BE2C (cell line): ENCODE results near the gene NAPEPLD.

Experiments used
- DNase-seq: peaks from one replicate; pipeline ENCODE4 v3.0.0-alpha.2; 2020
- H3K27me3 ChIP-seq: fragments of 250-450 bp; sonication (Bioruptor Pico); 2 replicates; pipeline ENCODE4 v1.5.1; 2020; ENCODE audit warnings: mild to moderate bottlenecking
- H3K36me3 ChIP-seq: fragments of 250-450 bp; sonication (Bioruptor Pico); 2 replicates; pipeline ENCODE4 v1.5.1; 2020; ENCODE audit warnings: mild to moderate bottlenecking
- H3K4me1 ChIP-seq: fragments of 250-450 bp; sonication (Bioruptor Pico); 2 replicates; pipeline ENCODE4 v1.5.1; 2020
- H3K4me3 ChIP-seq: 2 replicates; pipeline ENCODE4 v1.5.1; 2011; ENCODE audit warnings: low read depth, low read length
- H3K9me3 ChIP-seq: fragments of 250-450 bp; sonication (Bioruptor Pico); 2 replicates; pipeline ENCODE4 v1.5.1; 2020
- TF ChIP-seq, protein P1 (sequence below): IDR thresholded peaks from 2 replicates; pipeline ENCODE4 v1.5.1; 2012; ENCODE audit warnings: mild to moderate bottlenecking, low read depth, low read length

NAPEPLD gene

DNA sequence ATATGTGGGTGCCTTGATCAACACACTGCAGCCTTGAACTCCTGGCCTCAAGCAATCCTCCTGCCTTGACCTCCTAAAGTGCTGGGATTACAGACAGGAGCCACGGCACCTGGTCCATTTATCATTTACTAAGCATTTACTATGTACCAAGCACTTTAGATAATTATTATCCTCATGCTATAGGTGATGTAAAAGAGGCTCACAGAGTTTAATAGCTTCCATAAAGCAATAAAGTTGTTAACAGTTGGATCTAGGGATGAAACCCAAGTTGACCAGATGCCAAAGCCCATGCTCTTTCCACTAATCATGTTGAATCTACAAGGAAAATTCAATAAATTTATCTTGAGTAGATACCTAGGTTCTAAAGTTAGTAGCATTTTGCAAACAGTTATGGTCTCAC lies 5.0 kb downstream of the NAPEPLD start:
- no peaks in the 10 kb centered on the region for H3K36me3 ChIP-seq
- H3K4me1 ChIP-seq: no peaks in the 10 kb centered on the region; the same call in 1 of the 2 replicates
- H3K9me3 ChIP-seq: no peaks in the 10 kb centered on the region
- H3K4me3 ChIP-seq: no peak overlapping the region
- H3K27me3 ChIP-seq: no peaks in the 10 kb centered on the region
- no peak for DNase-seq
- TF ChIP-seq, protein P1, sequence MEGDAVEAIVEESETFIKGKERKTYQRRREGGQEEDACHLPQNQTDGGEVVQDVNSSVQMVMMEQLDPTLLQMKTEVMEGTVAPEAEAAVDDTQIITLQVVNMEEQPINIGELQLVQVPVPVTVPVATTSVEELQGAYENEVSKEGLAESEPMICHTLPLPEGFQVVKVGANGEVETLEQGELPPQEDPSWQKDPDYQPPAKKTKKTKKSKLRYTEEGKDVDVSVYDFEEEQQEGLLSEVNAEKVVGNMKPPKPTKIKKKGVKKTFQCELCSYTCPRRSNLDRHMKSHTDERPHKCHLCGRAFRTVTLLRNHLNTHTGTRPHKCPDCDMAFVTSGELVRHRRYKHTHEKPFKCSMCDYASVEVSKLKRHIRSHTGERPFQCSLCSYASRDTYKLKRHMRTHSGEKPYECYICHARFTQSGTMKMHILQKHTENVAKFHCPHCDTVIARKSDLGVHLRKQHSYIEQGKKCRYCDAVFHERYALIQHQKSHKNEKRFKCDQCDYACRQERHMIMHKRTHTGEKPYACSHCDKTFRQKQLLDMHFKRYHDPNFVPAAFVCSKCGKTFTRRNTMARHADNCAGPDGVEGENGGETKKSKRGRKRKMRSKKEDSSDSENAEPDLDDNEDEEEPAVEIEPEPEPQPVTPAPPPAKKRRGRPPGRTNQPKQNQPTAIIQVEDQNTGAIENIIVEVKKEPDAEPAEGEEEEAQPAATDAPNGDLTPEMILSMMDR: no peak

DNA sequence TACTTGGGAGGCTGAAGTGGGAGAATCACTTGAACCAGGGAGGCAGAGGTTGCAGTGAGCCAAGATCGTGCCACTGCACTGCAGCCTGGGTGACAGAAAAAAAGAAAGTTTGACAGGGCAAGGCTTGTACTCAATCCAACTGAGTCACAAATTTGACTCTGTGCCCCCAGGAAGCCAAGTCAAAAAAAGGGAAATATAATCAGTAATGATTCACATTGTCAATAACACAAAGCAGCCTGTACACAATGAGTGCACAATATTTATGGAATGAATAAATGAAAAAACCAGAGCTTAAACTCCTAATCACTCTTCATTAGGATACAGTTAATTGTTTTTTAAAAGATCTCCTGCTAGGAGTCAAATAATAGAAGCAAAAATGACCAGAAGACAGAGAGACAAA lies 6.4 kb downstream of the NAPEPLD start:
- no peak for DNase-seq
- no peaks in the 10 kb centered on the region for H3K9me3 ChIP-seq
- no peak overlapping the region for H3K4me3 ChIP-seq
- TF ChIP-seq, protein P1: no peak
- no peaks in the 10 kb centered on the region for H3K27me3 ChIP-seq
- H3K4me1 ChIP-seq: no peaks in the 10 kb centered on the region; the same call in 1 of the 2 replicates
- no peaks in the 10 kb centered on the region for H3K36me3 ChIP-seq

DNA sequence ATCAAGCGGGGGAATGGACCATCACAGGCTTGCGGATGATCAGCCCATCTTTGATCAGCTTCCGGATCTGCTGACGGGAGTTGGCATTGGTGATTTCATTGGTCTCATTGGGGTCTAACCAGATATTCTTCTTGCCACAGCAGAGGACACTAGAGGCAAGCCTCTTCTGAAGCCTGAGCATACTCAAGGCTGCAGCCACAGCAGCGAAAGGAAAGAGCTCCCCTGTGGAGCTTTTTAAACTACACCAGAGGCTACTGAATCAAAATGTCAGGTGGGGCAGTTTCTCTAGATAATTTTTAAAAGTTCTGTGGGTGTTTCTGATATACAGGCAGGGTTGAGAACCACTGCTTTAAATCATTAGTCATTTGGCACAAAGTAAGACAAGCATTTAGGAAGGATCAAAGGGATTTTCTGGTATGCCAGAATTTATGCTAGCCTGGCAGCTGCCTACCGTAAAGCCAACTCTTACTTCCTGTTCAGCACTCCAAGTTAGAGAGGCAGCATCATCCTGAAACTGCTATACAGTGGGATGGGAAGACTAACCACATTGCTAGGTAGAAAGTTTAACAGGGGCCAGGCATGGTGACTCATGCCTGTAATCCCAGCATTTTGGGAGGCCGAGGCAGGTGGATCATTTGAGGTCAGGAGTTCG lies 7.0 kb downstream of the NAPEPLD start:
- H3K4me3 ChIP-seq: no peak overlapping the region
- no peaks in the 10 kb centered on the region for H3K27me3 ChIP-seq
- no peaks in the 10 kb centered on the region for H3K4me1 ChIP-seq
- no peaks in the 10 kb centered on the region for H3K36me3 ChIP-seq
- H3K9me3 ChIP-seq: no peaks in the 10 kb centered on the region
- no peak for DNase-seq
- TF ChIP-seq, protein P1: no peak

DNA sequence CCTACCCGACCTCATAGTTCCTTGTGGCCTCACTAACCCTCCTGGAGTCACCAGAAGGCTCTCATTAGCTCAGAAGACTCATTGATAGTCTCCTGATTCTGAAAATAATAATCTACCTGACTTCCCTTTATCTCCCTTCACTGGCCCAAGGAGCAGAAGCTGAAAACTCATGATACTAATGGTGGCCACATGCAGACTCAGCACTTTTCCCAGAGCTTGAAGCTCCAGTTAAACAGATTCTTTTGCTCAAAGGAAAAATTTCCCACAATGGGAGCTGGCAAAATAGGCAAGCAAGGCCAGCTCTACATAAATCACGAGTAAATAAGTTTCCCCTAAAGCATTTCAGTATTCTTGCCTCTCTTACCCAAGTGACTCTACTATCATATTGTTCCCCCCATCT lies 8.2 kb downstream of the NAPEPLD start:
- H3K9me3 ChIP-seq: no peaks in the 10 kb centered on the region
- no peaks in the 10 kb centered on the region for H3K4me1 ChIP-seq
- no peak overlapping the region for H3K4me3 ChIP-seq
- TF ChIP-seq, protein P1: no peak
- H3K27me3 ChIP-seq: no peaks in the 10 kb centered on the region
- H3K36me3 ChIP-seq: no peaks in the 10 kb centered on the region
- no peak for DNase-seq

DNA sequence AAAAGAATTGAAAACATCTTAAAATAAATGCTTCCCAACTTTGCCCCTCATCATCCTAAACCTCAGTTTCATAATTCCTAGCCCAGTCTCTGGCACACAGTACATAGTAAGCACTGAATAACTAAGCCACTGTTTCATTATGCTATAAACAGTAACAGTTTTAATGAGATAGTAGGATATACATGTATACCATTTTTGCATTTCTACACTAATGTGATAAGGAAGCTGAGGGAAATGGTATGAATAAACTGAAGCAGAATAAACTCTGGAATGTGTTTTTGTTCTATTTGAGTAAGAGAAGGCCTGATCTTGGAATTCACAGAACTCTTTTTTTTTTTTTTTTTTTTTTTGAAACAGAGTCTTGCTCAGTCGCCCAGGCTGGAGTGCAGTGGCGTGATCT lies 8.8 kb downstream of the NAPEPLD start:
- H3K36me3 ChIP-seq: no peaks in the 10 kb centered on the region
- DNase-seq: no peak
- no peak overlapping the region for H3K4me3 ChIP-seq
- TF ChIP-seq, protein P1: no peak
- H3K4me1 ChIP-seq: 0 out of 2 replicates have a peak, but pooled peaks cover 3% of the 10 kb centered on the region
- H3K9me3 ChIP-seq: no peaks in the 10 kb centered on the region
- no peaks in the 10 kb centered on the region for H3K27me3 ChIP-seq

DNA sequence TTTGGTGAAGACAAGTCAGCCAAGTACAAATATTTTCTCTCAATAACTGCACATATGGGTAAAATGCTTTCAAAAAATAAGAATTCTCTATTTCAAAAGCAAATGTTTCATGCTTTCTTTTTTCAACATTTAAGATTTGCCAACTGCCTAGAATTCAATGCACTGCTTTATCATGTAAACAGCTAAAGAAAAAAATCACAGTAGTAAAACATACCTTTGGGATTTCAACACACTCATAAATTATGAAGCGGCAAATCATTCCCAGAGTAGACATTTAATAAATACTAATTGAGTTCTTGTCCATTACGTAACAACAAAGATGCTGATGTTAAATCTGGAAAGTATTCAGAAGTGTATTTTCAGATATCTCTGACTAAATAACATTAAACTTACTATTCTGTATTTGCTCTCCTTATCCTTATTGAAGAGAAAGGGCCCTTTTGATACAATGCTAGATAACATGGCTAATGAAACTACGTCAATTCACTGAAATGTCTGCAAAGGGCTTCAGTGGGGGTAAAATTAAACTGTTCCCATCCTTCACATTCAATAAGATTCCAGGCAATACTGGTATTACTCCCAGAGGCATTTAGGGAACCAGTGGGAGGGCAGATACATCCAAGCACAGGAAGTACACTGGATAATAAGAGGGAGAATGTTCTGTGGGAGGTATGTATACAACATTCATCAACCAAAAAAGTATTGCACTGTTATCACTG lies 13.9 kb downstream of the NAPEPLD start:
- no peak overlapping the region for H3K4me3 ChIP-seq
- TF ChIP-seq, protein P1: no peak
- no peaks in the 10 kb centered on the region for H3K27me3 ChIP-seq
- 0 out of 2 replicates have a peak, but pooled peaks cover 3% of the 10 kb centered on the region for H3K4me1 ChIP-seq
- DNase-seq: no peak
- no peaks in the 10 kb centered on the region for H3K9me3 ChIP-seq
- H3K36me3 ChIP-seq: no peaks in the 10 kb centered on the region
